ENCODE measurements around the gene PPCS.
"Not testable (repeated sequence)": the region's sequence is repeated elsewhere in the genome, so short reads cannot be mapped to it uniquely, and the experiment has no call there.

PPCS gene

GRCh38 chr1:42454403-42454802 lies 1.9 kb upstream of the PPCS start:
- DNase-seq, result no peak

- peak in 1 of 2 experiments; percentile 29 for DNase-seq
These were observed 379 bp downstream of the PPCS start for GRCh38 chr1:42456754-42457089.

GRCh38 chr1:42461196-42461595 lies 4.9 kb downstream of the PPCS start:
- no peak for DNase-seq

- peak; percentile 94 to 97 for DNase-seq
These were observed 6.8 kb downstream of the PPCS start, which contains the start of gene CCDC30 for GRCh38 chr1:42462828-42463763. Gene CCDC30 (plus strand): TSS chr1:42463286. CDS start chr1:42480552, 17,266 bp downstream.

GRCh38 chr1:42463921-42464320 lies 7.6 kb downstream of the PPCS start:
- DNase-seq, result no peak

GRCh38 chr1:42466030-42466429 lies 9.7 kb downstream of the PPCS start:
- DNase-seq, result no peak

GRCh38 chr1:42469727-42470126 lies 13.4 kb downstream of the PPCS start:
- no peak for DNase-seq

- DNase-seq, result no peak
These were observed 20.3 kb downstream of the PPCS start for GRCh38 chr1:42476605-42477004.

GRCh38 chr1:42477354-42477753 lies 21.0 kb downstream of the PPCS start:
- not testable (repeated sequence) for DNase-seq

- DNase-seq, result no peak
These were observed 21.4 kb downstream of the PPCS start for GRCh38 chr1:42477775-42478174.

GRCh38 chr1:42479621-42480020 lies 23.3 kb downstream of the PPCS start:
- DNase-seq, result peak in 1 of 2 experiments; percentile 44

- no peak for DNase-seq
These were observed 24.6 kb downstream of the PPCS start for GRCh38 chr1:42480921-42481320.

GRCh38 chr1:42482635-42483153 lies 26.4 kb downstream of the PPCS start:
- DNase-seq, result no peak

- peak; percentile 45 to 86 for DNase-seq
These were observed 28.0 kb downstream of the PPCS start for GRCh38 chr1:42484382-42484781.

GRCh38 chr1:42490237-42490636 lies 33.9 kb downstream of the PPCS start:
- DNase-seq, result no peak

- not testable (repeated sequence) for DNase-seq
These were observed 45.7 kb downstream of the PPCS start for GRCh38 chr1:42502031-42502430.

GRCh38 chr1:42504535-42505128 lies 48.3 kb downstream of the PPCS start:
- DNase-seq, result no peak

GRCh38 chr1:42506576-42506975 lies 50.2 kb downstream of the PPCS start:
- DNase-seq, result no peak

Data from SW 1271 (cell line).